ENCODE results near the gene SLC2A1. TPM values are rescaled to one million over a fixed set of nuclear protein-coding genes. Genes with fewer than 3 reads are reported as not detected.

SLC2A1 gene
- total RNA-seq, 1 experiment from 2014 or later: 90.9 TPM

DNA sequence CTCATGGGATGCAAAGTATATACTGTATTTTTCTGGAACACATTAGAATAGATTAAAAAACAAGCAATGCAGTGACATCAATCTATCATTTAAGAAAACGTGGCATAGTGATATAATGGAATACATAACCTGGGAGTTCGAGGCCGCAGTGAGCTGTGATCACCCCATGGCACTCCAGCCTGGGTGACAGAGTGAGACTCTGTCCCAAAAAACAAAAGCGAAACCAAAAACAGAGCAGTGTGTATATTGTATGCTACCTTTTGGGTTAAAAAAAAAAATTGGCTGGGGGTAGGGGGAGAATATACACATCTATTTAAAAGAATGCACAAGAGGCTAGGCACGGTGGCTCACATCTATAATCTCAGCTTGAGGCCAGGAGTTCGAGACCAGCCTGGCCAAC lies 13.5 kb downstream of the SLC2A1 start:
- Histone ChIP-seq H3K36me3 (replicated peaks; ENCODE audit: control insufficient read depth, insufficient read depth, low read length) (peaks cover 45% of the 10 kb centered on the region), H3K4me3 (ENCODE audit: insufficient read depth, low read depth, low read length) (no peak overlapping the region), H3K27me3 (ENCODE audit: control insufficient read depth, insufficient read depth, low read length) (no peaks in the 10 kb centered on the region)
- DNase-seq: no peak

DNA sequence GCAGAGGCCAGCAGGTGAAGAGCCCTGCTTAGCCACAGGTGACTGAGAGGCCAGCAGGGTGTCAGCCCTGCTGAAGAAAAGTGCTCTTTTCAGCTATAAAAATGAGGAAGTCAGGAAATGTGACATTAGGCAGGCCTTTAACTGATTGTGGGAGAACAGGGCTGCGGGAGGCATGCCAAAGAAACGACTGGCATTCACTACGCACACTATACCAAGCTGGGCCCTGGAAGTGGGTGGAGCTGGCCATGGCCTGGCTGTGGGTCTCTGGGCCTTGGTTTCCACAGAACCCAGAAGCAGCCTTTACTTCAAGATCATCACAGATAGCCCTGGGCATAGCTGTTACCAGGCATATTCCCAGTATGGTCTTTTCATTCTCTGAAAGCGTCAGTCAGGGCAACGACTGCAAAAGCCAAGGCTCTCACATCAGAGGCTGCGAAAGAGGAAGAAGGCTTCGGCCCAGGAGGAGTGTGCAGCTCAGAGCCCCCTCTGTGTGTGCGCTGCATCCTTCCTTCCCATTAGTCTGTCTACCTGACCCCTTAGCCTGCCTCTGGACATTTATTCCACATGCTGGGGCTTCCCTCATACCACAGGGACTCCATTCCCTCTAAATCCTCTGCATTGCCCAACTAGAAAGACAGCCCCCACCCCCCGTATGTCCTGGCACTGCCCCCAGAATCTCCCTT lies 14.3 kb downstream of the SLC2A1 start:
- Histone ChIP-seq H3K27me3 (ENCODE audit: control insufficient read depth, insufficient read depth, low read length) (no peaks in the 10 kb centered on the region), H3K4me3 (ENCODE audit: insufficient read depth, low read depth, low read length) (no peak overlapping the region), H3K36me3 (replicated peaks; ENCODE audit: control insufficient read depth, insufficient read depth, low read length) (peaks cover 47% of the 10 kb centered on the region)
- DNase-seq: no peak

DNA sequence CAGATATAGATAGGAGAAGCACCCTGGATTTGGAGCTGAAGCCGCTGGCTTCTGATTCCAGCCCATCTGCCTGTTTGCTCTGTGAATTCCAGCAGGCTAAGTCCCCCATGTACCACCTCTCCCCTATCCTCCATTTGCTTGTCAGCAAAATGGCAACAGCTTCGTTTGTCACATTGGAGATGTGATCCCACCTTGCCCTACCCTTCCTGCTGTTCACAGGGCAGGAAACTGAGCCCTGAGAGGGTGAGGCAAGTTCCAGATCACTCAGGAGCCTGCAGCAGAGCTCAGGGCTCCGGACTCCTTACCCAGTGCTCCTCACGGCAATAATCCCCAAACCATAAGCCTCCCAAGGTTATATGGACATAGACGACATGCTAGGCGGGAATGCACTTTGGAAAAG lies 14.9 kb downstream of the SLC2A1 start:
- H3K27me3 ChIP-seq (ENCODE audit: control insufficient read depth, insufficient read depth, low read length): no peaks in the 10 kb centered on the region
- no peak for DNase-seq
- H3K36me3 ChIP-seq (replicated peaks; ENCODE audit: control insufficient read depth, insufficient read depth, low read length): peaks cover 50% of the 10 kb centered on the region
- no peak overlapping the region for H3K4me3 ChIP-seq (ENCODE audit: insufficient read depth, low read depth, low read length)

DNA sequence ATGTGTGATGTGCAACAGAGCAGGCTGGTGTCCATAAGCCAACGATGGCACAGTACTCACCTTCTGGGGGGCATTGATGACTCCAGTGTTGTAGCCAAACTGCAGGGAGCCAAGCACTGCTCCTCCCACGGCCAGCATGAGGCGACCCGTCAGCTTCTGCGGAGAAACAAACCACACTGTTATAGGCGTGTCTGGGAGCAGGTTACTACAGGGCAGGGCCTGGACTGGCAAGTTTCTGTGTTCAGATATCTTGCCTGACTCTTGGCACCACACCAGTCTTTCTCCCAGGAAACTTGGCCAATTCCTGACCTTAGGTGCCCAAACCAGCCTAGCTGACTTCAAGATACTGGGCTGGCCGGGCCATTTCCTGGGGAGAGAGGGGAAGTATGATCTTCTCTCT lies 15.5 kb downstream of the SLC2A1 start:
- no peak for DNase-seq
- Histone ChIP-seq H3K4me3 (ENCODE audit: insufficient read depth, low read depth, low read length) (no peak overlapping the region), H3K36me3 (replicated peaks; ENCODE audit: control insufficient read depth, insufficient read depth, low read length) (peaks cover 53% of the 10 kb centered on the region)

DNA sequence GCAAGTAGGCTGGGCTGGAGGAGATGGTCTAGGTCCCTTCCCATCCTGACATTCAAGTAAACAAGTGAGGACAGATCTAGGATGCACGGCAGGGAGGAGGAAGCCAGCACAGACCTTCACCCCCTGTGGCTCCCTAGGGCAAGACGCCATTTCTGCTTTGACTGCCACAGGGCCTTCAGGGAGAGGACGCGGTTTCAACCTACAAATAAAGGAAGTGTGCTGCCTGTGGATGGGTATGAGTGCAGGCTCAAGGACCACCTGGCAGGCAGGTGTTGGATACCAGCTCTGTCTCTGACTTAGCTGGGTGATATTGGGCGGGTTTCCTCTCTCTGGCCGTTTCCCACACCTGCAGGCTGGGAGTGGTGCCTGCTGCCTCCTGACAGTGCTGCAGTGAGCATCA lies 16.2 kb downstream of the SLC2A1 start:
- H3K36me3 ChIP-seq (replicated peaks; ENCODE audit: control insufficient read depth, insufficient read depth, low read length): peaks cover 58% of the 10 kb centered on the region
- H3K27me3 ChIP-seq (ENCODE audit: control insufficient read depth, insufficient read depth, low read length): no peaks in the 10 kb centered on the region
- DNase-seq: no peak
- H3K4me3 ChIP-seq (ENCODE audit: insufficient read depth, low read depth, low read length): no peak overlapping the region

More for the DNA sequence above, 15.5 kb downstream of the SLC2A1 start:
- H3K27me3 ChIP-seq (ENCODE audit: control insufficient read depth, insufficient read depth, low read length): no peaks in the 10 kb centered on the region

DNA sequence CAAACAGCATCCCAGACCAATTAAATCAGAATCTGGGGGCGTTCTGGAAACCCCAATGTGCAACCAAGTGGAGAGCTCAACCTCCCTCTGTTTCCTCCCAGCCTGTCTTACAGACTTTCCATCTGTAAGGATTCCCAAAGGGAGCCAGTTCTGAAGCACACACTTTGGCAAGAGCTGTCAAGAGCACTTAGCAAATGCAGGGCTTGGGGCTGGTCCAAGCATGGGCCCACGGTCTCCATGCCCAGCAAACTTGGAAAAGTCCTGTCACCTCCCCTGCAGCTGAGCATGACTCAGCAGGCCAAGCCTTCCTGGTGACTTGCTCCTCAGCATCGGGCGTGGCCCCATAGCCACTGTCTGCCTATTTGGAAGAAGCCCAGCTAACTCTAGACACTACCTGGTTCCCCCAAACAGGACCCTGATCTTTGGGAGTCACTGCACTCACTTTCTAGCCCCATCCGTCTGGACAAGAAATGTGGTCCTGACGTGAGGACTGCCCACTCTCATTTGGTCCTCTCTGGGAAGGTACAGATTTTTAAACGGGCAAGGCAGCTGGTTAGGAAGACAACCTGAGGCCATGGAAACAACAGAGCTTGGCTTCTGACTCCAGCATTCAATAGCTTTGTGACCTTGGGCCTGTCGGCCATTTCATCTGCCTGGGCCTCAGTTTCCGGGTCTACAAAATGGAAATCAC lies 16.9 kb downstream of the SLC2A1 start:
- H3K27me3 ChIP-seq (ENCODE audit: control insufficient read depth, insufficient read depth, low read length): no peaks in the 10 kb centered on the region
- no peak for DNase-seq
- H3K36me3 ChIP-seq (replicated peaks; ENCODE audit: control insufficient read depth, insufficient read depth, low read length): peaks cover 64% of the 10 kb centered on the region
- H3K4me3 ChIP-seq (ENCODE audit: insufficient read depth, low read depth, low read length): no peak overlapping the region

DNA sequence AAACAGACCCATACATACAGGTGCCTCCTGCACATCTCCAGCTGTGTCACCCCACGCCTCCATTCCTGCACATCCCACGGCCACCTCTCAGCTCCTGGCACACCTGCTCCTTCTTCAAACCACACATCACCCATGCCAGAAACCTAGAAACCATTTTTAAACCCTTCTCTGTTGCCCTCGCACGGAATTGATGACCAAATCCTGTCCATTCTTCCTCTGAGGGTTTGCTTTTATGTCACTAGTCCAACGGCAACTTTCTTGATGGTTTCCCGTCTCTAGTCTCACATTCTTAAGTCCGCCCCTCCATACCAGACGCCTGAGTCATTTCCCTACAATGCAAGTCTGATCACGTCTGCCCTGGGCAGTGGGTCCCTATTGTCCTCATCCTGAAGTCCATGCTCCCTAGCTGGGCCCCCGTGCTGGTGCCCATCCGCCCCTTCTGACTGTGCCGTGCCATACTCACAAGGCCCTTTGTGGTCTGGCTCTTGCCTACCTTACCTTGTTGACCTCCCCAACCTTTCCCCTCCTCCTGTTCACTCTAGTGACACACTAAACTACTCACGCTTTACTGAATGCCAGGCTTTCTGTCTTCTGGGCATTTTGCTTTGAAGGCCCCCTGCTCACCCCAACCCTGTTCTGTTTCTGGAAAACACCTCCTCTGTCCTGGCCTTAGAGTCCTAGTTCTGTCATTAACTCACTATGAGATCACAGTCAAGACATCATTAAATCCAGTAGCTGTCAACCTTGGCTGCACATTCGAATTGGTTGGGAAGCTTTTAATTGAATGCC lies 17.6 kb downstream of the SLC2A1 start:
- no peak overlapping the region for H3K4me3 ChIP-seq (ENCODE audit: insufficient read depth, low read depth, low read length)
- no peak for DNase-seq
- peaks cover 62% of the 10 kb centered on the region for H3K36me3 ChIP-seq (replicated peaks; ENCODE audit: control insufficient read depth, insufficient read depth, low read length)
- H3K27me3 ChIP-seq (ENCODE audit: control insufficient read depth, insufficient read depth, low read length): no peaks in the 10 kb centered on the region

DNA sequence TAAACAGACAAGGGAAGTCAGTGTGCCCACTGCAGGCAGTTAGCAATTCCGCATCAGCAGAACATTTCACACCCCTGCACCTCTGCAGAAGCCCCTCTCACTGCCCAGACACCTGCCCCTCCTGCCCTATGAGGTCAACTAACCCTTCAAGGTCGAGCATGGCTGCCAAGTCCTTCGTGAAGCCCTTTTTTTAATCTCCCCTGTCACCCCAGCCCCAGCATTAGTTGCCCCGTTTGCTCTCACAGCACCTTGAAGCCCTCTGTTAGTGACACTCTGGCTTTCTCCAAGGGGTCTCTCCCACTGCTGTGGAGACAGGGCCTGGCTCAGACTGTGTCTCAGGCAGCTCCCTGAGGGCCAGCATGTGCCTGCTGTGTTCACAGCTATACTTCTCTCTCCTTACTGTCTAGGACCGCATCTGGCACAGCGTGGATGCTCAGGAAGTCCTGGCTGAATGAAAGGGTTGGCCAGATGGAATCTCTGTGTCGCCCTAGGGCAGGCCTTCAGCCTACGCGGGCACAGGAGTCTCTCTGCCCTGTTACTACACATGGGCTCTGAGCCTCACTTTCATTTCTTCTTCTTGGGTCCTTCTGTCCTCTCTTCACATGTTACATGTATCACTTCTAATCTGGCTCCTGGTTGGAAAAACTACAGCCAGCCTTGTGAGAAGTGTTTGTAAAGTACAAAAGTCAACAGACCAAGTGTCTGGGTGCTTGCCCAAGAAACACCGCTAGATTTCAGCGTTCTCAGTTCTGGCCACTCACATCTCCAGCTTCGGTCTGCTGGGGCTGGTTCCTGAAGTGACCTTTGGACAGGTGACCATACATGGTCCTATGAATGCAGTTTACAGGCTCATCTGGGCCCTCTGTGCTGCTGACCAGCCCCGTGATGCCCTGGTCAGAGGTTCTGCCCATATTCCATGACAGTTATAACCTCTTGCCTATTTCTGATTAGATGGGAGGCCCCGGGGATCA lies 19.7 kb downstream of the SLC2A1 start:
- no peak overlapping the region for H3K4me3 ChIP-seq (ENCODE audit: insufficient read depth, low read depth, low read length)
- H3K36me3 ChIP-seq (replicated peaks; ENCODE audit: control insufficient read depth, insufficient read depth, low read length): peaks cover 68% of the 10 kb centered on the region
- no peak for DNase-seq
- H3K27me3 ChIP-seq (ENCODE audit: control insufficient read depth, insufficient read depth, low read length): no peaks in the 10 kb centered on the region

DNA sequence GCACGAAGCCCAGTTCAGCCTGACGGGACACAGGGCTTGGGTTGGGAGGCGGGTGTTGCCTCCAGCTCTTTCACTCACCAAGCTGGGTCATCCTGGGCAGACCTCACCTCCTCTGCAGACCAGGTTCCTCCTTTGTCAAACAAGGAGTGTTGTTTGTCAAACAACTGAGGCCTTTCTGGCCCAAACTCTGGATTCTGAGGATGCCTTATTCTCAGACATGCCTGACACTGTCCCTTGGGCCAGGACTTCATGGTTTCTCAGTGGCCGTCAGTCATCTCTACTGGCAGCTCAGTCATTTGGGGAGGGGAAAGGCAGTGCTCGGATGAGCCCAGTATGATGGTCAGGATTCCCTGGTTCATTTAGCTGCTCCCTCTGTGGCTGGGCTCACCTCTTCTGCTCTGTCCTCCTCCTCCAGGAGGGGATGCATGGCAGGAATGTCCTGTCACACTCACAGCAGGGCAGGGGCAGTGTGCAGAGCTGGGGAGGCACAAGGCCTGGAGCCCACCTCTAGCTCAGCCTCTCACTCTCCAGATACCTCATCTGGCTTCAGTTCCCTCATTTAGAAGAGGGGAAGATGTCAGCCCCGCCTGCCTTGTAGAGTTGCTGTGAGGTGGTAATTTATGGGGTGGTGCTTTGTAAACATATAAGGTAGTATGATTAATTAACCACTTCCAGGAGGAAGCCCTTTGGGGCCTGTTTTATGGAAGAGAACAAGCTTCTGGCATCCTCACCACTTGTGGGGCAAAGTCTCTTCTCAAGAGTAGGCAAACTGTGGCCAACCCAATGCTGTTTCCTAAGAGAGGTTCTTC lies 20.6 kb downstream of the SLC2A1 start:
- H3K36me3 ChIP-seq (replicated peaks; ENCODE audit: control insufficient read depth, insufficient read depth, low read length): peaks cover 68% of the 10 kb centered on the region
- no peaks in the 10 kb centered on the region for H3K27me3 ChIP-seq (ENCODE audit: control insufficient read depth, insufficient read depth, low read length)
- no peak overlapping the region for H3K4me3 ChIP-seq (ENCODE audit: insufficient read depth, low read depth, low read length)
- DNase-seq: no peak

DNA sequence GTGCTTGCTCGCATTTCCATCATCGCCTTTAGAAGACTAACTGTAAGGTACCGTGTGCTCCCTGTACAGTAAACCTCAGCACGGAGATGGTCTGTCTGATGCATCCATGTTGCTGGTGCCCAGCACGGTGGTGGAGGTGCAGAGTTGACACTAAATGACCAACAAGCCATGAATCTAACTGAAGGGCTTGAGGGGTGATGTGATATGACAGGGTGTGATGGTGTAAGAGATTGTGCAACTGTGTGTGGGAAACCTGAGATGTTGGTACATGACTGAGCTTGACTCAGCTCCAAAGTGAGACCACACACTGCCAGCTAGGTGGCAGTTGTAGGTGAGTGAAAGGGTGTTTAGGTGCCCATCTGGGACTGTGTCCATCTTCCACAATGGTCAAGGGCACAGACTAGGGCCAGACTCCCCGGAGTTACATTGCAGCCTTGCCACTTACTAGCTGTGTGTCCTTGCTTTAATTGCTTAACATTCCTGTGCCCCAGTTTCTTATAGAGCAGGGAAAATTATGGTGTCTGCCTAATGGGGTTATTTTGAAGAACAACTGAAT lies 21.4 kb downstream of the SLC2A1 start:
- Histone ChIP-seq H3K4me3 (ENCODE audit: insufficient read depth, low read depth, low read length) (no peak overlapping the region), H3K36me3 (replicated peaks; ENCODE audit: control insufficient read depth, insufficient read depth, low read length) (peaks cover 66% of the 10 kb centered on the region), H3K27me3 (ENCODE audit: control insufficient read depth, insufficient read depth, low read length) (no peaks in the 10 kb centered on the region)
- DNase-seq: no peak

DNA sequence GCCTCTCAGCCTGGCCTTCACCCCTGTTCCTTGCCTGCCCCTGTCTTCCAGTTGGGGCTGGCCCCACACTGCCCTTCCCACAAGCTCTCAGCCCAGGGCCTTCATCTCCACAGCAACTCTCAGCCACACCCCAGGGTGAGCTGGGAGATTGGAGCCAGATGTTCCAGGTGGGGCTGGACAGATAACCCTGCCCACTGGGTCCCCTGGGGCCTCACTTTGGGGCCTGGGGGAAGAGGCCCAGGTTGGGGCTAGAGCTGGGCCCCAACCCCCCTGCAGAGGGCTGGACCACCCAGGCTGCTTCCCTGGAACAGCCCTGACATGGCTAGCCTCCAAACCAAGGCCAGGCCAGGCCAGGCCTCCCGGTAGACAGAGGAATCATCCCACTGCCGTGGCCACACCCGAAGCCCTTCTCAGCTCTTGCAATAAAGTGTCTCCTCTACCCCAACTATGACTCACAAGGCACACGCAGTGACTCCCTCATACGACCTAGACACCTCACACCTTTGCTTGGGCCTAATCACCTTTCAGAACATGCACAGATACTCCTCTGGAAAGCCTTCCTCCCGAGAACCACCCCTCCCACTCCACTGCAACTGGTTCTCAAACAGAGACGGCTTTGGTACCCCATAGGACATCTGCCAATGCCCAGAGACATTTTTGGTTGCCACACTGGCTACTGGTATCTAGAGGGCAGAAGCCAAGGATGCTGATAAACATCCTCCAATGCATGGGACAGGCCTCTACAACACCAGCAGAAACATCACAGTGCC lies 22.2 kb downstream of the SLC2A1 start:
- H3K27me3 ChIP-seq (ENCODE audit: control insufficient read depth, insufficient read depth, low read length): no peaks in the 10 kb centered on the region
- no peak overlapping the region for H3K4me3 ChIP-seq (ENCODE audit: insufficient read depth, low read depth, low read length)
- H3K36me3 ChIP-seq (replicated peaks; ENCODE audit: control insufficient read depth, insufficient read depth, low read length): peaks cover 58% of the 10 kb centered on the region
- DNase-seq: no peak

DNA sequence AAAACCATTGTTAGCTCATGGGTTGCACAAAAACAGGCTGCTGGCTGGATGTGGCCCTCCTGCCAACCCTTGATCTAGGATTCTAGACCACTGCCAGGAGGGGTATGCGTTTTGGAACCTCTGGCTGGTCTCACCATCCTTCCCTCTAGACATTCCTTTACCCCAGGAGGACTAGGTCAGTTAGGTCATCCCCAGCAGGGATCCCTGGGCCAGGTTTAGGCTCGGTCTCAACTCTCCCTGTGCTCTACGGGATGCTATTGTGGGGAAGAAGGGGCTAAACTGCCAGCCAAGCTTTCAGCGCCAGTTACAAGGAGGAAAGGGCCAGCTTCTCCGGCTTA lies 22.7 kb downstream of the SLC2A1 start:
- no peaks in the 10 kb centered on the region for H3K27me3 ChIP-seq (ENCODE audit: control insufficient read depth, insufficient read depth, low read length)
- DNase-seq: no peak
- H3K36me3 ChIP-seq (replicated peaks; ENCODE audit: control insufficient read depth, insufficient read depth, low read length): peaks cover 57% of the 10 kb centered on the region
- H3K4me3 ChIP-seq (ENCODE audit: insufficient read depth, low read depth, low read length): no peak overlapping the region

All from H7 (cell line).